Peyer's patch (tissue), 4 donors: ENCODE data around the gene ADCY2. TPM values are rescaled to one million over a fixed set of nuclear protein-coding genes. Genes with fewer than 3 reads are reported as not detected.

ENCODE experiments used
- DNase-seq, 3 donors: peaks; one replicate each; pipeline ENCODE4 v3.0.0-alpha.2; 2017 to 2019
- H3K27ac ChIP-seq, 4 donors: fragments of 200-600 bp; sonication (generic); one replicate each; pipeline ENCODE4 v1.5.1; 2016 to 2019
- H3K27me3 ChIP-seq, 2 donors: fragments of 200-600 bp; sonication (generic); one replicate each; pipeline ENCODE4 v1.5.1; 2019
- H3K36me3 ChIP-seq, 3 donors: fragments of 200-600 bp; sonication (generic); one replicate each; pipeline ENCODE4 v1.5.1; 2016 to 2019
- H3K4me1 ChIP-seq, 4 donors: fragments of 200-600 bp; sonication (generic); one replicate each; pipeline ENCODE4 v1.5.1; 2016 to 2019
- H3K4me3 ChIP-seq, 4 donors: fragments of 200-600 bp; sonication (generic); 1 replicate in 3 of 4; 2 replicates in 1 of 4; pipeline ENCODE4 v1.5.1; 2016 to 2019; ENCODE audit warnings: mild to moderate bottlenecking in 1 of 4
- H3K9me3 ChIP-seq, 4 donors: fragments of 200-600 bp; sonication (generic); one replicate each; pipeline ENCODE4 v1.5.1; 2016 to 2019; ENCODE audit warnings: mild to moderate bottlenecking in 1 of 4
- POLR2A ChIP-seq, 2 donors: fragments of 450-650 bp; IDR thresholded peaks; one replicate each; pipeline ENCODE4 v1.5.1; 2017; ENCODE audit warnings: antibody characterized with exemption in 2 of 2, mild to moderate bottlenecking in 2 of 2, moderate library complexity in 2 of 2
- total RNA-seq, 4 donors: library from RNA; depleted of rRNA; stranded (reverse); fragments of >200 nt; gene quantifications; one replicate each; pipeline ENCODE4 v1.1.0, GENCODE V29; 2016
- TF ChIP-seq, protein P1 (sequence below), 6 experiments: fragments of 450-650 bp in 4 of 6; fragments of 200-600 bp in 2 of 6; sonication (generic) in 1 of 6; IDR thresholded peaks; one replicate each; pipeline ENCODE4 v1.5.1; 2017 to 2019; ENCODE audit warnings: antibody characterized with exemption in 6 of 6, mild to moderate bottlenecking in 3 of 6, moderate library complexity in 1 of 6

Gene ADCY2
- total RNA-seq, 4 donors from 2014 or later = 0.53 to 12.4 (median 5.1) TPM

DNA sequence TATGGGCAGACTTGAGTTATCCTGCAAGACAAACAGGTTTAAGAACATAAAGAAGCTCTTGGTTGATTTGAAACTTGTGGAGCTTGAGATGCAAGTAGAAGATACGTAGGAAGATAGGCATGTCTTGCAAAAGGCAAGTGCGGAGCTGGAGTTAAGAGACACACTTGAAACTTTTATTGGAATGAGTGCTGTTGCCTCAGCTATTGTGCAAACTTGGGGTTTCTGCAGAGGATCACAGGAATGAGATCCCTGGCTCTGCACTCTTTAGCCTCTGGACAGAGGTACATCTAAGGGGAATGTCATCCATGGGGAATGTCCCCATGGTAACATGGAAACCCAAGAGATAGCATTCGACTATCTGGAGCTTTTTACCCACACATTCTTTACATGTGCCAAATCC is 121.1 kb downstream of the ADCY2 start:
- DNase-seq = no peak
- no peak overlapping the region for H3K27ac ChIP-seq
- no peaks in the 10 kb centered on the region for H3K9me3 ChIP-seq
- no peaks in the 10 kb centered on the region for H3K4me1 ChIP-seq
- no peaks in the 10 kb centered on the region for H3K27me3 ChIP-seq
- H3K4me3 ChIP-seq = no peak overlapping the region
- H3K36me3 ChIP-seq = no peaks in the 10 kb centered on the region
- no peak for TF ChIP-seq POLR2A (IDR thresholded peaks at IDR 0.05)

DNA sequence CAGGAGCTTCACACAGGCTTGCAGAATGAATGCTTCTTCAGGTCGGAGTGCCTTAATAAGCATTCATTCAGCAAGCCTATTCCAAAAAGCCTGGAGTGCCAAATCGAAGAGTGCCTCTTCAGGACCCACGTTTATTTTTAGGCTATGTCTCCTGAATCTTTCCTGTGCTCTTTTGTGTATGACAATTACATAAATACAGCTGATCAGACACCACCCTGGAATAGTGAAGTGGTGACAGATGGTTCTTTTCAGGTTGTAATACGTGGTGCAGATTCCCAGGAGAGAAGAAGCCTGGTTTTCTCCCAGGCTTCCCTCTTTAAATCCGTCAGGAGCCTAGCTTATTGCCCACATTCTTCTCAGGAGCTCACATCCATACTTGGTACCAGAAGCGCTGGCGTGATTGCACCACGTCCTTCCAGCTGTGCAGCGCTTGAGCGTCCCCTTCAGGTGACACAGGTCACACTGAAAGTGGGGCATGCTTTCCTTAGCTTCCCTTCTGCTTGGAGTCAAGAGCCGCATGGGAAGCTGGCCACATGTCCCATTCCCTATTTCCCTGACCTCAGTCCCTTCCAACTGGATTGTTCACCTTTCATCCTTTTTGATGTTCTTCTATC is 123.1 kb downstream of the ADCY2 start:
- TF ChIP-seq, protein P1, sequence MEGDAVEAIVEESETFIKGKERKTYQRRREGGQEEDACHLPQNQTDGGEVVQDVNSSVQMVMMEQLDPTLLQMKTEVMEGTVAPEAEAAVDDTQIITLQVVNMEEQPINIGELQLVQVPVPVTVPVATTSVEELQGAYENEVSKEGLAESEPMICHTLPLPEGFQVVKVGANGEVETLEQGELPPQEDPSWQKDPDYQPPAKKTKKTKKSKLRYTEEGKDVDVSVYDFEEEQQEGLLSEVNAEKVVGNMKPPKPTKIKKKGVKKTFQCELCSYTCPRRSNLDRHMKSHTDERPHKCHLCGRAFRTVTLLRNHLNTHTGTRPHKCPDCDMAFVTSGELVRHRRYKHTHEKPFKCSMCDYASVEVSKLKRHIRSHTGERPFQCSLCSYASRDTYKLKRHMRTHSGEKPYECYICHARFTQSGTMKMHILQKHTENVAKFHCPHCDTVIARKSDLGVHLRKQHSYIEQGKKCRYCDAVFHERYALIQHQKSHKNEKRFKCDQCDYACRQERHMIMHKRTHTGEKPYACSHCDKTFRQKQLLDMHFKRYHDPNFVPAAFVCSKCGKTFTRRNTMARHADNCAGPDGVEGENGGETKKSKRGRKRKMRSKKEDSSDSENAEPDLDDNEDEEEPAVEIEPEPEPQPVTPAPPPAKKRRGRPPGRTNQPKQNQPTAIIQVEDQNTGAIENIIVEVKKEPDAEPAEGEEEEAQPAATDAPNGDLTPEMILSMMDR (IDR thresholded peaks at IDR 0.05) = no peak
- TF ChIP-seq POLR2A (IDR thresholded peaks at IDR 0.05) = no peak
- Histone ChIP-seq H3K36me3 (no peaks in the 10 kb centered on the region), H3K27ac (no peak overlapping the region), H3K9me3 (no peaks in the 10 kb centered on the region), H3K4me1 (no peaks in the 10 kb centered on the region), H3K4me3 (no peak overlapping the region), H3K27me3 (no peaks in the 10 kb centered on the region)
- DNase-seq = no peak

DNA sequence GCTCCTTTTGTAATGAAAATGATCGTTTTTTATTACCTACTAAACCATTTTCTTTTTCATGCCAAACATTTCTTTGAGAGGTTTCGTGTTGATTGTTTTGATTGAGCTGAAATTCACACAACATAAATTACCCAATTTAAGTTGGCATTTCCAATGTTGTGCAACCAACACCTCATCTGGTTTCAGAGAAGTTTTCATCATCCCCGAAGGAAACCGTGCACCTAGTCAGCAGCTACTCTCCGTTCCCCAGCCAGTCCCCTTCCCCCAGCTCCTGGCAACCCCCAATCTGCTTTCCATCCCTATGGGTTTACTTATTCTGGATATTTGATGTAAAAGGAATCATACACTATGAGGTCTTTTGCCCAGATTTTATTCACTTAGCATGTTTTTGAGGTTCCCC is 123.6 kb downstream of the ADCY2 start:
- no peak for DNase-seq
- no peaks in the 10 kb centered on the region for H3K36me3 ChIP-seq
- H3K27me3 ChIP-seq = no peaks in the 10 kb centered on the region
- H3K4me3 ChIP-seq = no peak overlapping the region
- no peaks in the 10 kb centered on the region for H3K9me3 ChIP-seq
- no peak overlapping the region for H3K27ac ChIP-seq
- TF ChIP-seq, protein P1 (IDR thresholded peaks at IDR 0.05) = no peak
- no peak for TF ChIP-seq POLR2A (IDR thresholded peaks at IDR 0.05)
- H3K4me1 ChIP-seq = no peaks in the 10 kb centered on the region

DNA sequence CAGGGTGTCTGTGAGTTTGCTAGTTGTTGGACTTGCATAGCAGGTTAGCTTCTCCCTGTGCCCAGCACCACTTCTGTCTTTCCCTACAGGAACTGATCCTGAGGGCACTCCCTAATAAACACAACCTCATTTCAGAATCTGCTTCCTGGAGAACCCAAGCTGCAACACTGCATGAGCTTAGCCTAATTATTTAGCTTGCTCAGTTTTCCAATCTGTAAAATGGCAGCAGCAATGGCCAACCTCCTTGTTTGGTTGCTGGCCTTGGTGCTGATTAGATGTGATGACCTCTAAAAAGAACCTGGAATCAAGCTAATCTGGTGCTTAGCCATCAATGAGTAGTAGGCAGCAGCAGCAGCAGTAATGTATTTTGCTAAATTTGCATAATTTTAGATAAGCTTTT is 133.9 kb downstream of the ADCY2 start:
- Histone ChIP-seq H3K36me3 (no peaks in the 10 kb centered on the region), H3K4me1 (no peaks in the 10 kb centered on the region), H3K27ac (no peak overlapping the region), H3K9me3 (no peaks in the 10 kb centered on the region), H3K27me3 (no peaks in the 10 kb centered on the region), H3K4me3 (no peak overlapping the region)
- DNase-seq = no peak
- TF ChIP-seq, protein P1 (IDR thresholded peaks at IDR 0.05) = no peak
- no peak for TF ChIP-seq POLR2A (IDR thresholded peaks at IDR 0.05)

DNA sequence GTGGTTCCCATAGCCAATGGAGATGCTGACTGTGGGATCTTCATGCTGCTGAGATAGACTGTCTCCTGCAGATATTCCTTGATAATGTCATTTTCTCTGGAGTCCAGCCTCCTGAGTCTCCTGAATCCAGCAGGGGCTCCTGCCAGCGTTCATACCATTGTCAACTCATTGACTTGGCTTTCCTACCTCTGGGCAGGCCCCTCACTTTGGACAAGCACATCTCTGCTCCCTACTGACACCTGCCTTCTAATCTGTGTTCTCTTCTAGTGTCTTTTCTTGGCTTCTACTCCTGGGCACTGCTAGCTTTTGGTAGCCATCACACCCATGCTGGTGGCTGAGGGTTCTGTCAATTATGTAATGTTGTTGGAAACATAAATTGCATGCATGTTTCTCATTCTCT is 138.0 kb downstream of the ADCY2 start:
- Histone ChIP-seq H3K27me3 (no peaks in the 10 kb centered on the region), H3K36me3 (no peaks in the 10 kb centered on the region), H3K4me3 (no peak overlapping the region), H3K9me3 (no peaks in the 10 kb centered on the region), H3K27ac (no peak overlapping the region), H3K4me1 (no peaks in the 10 kb centered on the region)
- TF ChIP-seq, protein P1 (IDR thresholded peaks at IDR 0.05) = no peak
- no peak for TF ChIP-seq POLR2A (IDR thresholded peaks at IDR 0.05)
- no peak for DNase-seq

DNA sequence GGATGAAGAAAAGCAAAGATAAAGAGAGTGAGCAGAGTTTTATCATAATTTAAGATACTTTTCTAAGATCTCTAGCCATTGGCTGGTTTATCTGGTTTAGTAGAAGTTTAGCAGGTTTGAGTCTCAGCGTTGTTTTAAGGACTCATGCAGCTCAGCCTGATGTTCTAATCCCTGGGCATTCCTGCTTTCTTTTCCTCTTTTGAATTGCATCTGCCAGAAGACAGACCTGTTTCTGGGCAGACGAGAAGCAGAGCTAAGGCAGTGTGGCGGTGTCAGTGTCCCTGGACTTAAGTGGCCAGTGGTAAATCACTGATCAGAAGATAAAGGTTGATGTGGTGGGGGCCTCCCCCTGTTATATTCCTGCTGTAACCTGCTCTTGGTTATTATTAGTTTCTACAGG is 138.6 kb downstream of the ADCY2 start:
- no peaks in the 10 kb centered on the region for H3K27me3 ChIP-seq
- no peak for DNase-seq
- no peak for TF ChIP-seq POLR2A (IDR thresholded peaks at IDR 0.05)
- TF ChIP-seq, protein P1 (IDR thresholded peaks at IDR 0.05) = no peak
- H3K4me3 ChIP-seq = no peak overlapping the region
- no peaks in the 10 kb centered on the region for H3K4me1 ChIP-seq
- no peaks in the 10 kb centered on the region for H3K9me3 ChIP-seq
- H3K36me3 ChIP-seq = no peaks in the 10 kb centered on the region
- no peak overlapping the region for H3K27ac ChIP-seq
